Ovary (tissue), 3 donors: ENCODE results near the gene GNL2.

Source experiments
- CTCF ChIP-seq, 3 donors: fragments of 450-650 bp in 2 of 3; fragments of 200-600 bp in 1 of 3; IDR thresholded peaks; one replicate each; pipeline versions ENCODE4 v1.5.1 to v1.8.0; 2016 to 2022; ENCODE audit warnings: antibody characterized with exemption in 3 of 3, mild to moderate bottlenecking in 1 of 3
- EP300 ChIP-seq: sonication (generic); formaldehyde crosslinking; IDR thresholded peaks from one replicate; pipeline ENCODE4 v1.6.1; 2017; ENCODE audit warnings: antibody characterized with exemption
- POLR2A ChIP-seq: fragments of 450-650 bp; IDR thresholded peaks from one replicate; pipeline ENCODE4 v1.6.1; 2017; ENCODE audit warnings: antibody characterized with exemption, mild to moderate bottlenecking, moderate library complexity
- donor health status: DM: no; HTN: no; CAD: no.

- TF ChIP-seq POLR2A (no peak), EP300 (no peak), CTCF (IDR thresholded peaks at IDR 0.05) (no peak)
These were observed 9.4 kb upstream of the GNL2 start for GRCh38 chr1:37605061-37605650.
